Activated T-cell treated with anti-CD3 and anti-CD28 coated beads for 24 hours (primary cell): ENCODE results near the gene PMEPA1.

Source experiments
- DNase-seq: peaks from one replicate; pipeline ENCODE4 v3.0.0-alpha.2; 2020; ENCODE audit warnings: low read depth

Gene PMEPA1, protein sequence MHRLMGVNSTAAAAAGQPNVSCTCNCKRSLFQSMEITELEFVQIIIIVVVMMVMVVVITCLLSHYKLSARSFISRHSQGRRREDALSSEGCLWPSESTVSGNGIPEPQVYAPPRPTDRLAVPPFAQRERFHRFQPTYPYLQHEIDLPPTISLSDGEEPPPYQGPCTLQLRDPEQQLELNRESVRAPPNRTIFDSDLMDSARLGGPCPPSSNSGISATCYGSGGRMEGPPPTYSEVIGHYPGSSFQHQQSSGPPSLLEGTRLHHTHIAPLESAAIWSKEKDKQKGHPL

DNA sequence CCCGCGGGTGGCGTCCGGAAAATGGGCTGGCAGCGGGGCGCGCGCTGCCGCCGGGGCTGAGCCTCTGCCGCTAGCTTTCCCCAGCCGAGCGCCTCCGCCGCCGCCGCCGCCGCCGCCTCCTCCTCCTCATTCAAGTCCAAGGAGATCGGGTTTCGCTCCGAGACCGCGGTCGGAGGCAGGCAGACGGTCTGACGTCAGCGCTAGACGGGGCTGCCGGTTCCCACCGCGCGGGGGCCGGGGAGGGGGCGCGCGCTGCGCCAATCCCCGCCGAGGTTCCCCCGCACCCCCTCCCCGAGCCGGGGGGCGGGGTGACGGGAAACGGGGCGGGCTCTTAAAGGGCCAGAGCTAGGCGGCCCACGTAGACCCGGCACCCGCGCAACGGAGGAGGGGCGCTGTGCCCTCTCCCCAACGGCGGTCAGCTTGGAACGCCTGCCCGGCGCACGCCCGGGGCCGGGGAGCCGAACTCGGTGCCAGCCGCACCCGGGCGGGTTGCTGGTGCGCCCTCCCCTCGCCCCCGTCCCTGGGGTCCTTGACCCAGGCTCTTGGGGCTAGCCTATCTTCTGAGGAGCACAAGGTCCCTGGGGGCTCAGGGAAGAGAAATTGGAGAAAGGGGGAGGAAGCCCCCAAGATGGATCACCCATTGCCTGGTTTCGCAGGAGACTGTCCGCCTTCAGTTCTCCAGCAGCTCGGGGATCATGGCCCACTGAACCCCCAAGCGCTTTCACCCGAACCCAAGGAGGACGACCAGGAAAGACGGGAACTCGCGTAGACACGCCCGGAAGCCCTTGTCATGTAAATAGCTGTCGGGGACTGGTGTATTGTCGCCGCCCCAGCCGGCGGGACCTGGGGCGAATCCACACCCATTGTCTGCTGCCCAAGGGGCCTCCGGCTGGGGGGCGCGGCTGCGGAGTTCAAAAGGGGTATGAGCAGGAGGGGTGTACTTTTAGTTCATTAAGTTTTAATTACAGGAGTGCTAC is at the start of gene PMEPA1:
Gene PMEPA1, minus strand, starts transcription at position 193 of the 977 bp plus-strand sequence. CDS start 433 bp downstream, outside the sequence.
- peak; percentile 88 for DNase-seq

DNA sequence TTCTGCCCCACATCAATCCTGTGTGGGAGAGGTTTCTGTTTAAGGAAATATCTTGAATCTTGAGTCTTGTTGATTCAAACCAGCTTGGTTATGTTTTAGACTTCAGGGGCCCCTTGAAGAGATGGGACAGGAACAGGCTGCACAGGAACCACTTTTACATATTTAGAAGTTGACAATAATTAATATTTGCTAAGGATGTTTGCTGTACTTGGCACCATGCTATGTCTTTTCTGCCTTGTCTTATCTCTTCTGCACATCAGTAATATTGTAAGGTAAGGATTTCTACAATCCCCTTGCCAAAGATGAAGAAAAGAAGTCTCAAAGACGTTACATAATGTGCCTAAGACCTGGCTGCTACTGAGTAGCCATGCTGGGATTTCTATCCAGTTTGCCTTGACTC is 48.0 kb upstream of the PMEPA1 start:
- no peak for DNase-seq

DNA sequence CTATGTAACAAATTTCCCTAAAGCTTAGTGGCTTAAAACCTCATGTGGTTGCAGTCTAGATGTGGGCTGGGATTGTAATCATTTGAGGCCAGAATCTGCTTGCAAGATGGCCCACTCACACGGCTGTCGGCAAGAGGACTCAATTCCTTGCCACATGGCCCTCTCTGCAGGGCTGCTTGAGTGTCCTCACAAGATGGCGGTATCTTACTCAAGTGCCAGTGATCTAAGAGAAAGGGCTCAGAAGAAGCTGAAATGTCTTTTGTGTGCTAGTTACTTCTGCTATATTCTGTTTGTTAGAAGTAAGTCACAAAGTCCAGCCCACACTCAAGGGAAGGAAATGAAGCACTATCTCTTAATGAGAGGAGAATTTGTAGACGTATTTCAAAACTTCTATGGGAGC is 47.1 kb upstream of the PMEPA1 start:
- no peak for DNase-seq

DNA sequence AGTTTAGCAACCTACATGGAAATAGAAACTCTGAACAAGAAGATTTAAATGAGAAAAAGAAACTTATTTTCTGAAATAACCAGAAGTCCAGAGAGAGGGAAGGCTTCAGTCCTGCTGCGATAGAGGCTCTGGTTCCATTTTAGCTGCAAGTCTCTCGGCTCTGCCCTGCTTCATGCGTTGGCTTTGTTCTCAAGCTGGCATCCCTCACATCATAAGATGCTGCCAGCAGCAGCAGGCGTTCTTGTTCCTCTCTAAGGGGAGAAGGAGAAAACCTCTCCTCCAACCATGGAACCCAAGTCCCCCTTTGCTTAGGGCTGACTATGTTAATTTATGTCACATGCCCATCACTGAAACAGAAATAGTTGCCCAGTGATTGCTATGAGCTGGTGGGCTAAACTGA is 46.4 kb upstream of the PMEPA1 start:
- no peak for DNase-seq

DNA sequence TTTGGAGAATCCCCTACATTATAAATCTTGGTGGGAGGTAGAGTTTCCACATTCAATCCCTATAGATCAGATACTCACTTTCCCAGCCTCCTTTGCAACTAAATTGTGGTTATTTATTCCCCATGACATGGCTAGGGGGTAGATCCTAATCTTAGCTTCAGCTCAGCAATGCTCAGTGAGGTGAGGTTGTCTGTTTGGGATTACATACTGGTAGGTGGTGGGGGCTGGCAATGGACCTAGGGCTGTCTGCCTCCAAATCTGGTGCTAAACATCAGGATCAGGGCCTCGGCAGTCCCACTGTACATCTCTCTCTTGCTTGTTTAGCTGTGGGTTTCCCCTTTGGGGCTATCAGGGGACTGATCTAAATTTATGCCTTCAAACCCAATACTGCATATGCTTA is 45.8 kb upstream of the PMEPA1 start:
- no peak for DNase-seq

DNA sequence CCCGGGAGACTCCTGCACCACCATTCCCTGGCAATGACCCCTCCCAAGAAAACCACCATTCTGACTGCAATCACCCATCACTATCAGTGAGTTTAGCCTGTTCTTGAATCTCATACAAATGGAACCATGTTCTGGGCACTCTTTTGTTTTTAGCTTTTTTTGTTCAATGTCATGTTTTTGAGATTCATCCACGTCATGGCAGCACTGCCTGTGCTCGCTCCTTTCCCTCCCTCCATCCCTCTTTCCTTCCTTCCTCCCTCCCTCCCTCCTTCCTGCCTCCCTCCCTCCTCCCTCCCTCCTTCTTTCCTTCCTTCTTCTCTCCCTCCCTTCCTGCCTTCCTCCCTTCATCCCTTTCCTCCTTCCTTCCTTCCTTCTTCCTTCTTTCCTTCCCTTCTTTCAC is 44.4 kb upstream of the PMEPA1 start:
- DNase-seq = no peak

DNA sequence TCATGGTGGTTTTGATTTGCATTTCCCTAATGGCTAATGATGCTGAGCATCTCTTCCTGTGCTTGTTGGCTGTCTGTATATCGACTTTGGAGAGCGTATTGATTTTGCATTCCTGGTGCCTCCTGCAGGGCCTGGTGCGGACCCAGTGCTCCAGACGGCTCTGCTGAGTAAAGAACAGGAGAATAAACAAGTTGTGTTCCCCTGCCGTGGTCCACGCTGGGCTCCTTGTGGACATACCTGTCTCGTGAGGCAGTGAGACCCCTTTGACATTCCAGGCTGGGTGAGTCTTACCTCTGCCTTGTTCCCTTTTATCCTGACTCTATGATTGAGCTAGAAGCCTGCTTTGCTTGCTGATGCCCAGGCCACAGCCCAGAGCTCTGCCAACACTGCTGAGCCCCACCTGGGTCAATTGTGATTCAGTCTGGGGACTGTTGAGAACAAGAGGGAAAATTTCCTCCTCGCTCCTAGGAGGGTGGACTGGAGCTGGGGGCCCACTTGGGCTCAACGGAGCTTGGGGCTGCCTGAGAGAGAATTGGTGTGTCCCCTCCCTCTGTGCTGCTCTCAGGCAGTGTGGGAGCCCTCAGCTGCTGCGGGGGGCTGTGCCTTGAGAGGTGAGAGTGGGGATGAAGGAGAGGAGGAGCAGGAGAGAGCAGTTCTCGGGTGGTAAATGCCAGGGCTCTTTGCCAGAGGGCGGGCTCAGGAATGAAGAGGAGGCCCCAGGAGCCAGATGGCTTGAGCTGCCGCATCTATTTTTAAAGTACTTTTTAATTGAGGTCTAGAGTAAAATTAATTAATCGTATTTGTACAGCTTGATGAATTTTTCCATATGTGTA is 43.7 kb upstream of the PMEPA1 start:
- DNase-seq = no peak

DNA sequence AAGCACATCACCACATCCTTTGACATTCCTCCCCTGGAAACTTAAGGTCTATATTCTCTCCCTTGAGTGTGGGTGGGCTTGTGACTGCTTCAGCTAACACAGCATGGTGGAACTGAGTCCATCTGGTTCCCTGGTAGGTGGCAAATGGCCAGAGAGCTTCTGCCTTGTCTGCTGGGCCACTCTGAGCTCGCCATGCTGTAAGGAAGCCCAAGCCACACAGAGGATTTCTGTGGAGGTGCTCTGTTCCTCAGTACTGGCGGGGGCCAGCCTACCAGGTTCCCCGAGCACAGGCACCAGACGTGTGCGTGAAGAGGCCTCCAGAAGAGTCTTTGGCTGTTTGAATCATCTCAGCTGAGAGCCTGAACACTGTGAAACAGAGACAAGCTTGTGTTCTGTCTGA is 41.6 kb upstream of the PMEPA1 start:
- no peak for DNase-seq

DNA sequence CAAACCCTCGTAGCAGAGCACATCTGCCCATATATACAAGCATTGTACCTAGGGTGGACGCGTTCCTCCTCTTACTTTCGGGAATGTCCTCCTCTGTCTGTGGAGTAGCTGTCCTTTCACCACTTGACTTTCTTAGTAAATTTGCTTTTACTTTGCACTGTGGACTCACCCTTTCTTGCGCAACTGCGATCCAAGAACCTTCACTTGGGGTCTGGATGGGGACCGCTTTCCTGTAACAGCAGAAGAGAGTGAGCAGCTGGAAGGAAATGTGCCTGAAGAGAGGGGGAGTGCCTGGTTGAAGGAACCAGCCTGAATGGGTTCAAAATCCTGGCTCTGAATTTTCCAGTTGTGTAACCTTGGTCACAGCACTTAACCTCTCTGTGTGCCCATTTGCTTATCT is 40.1 kb upstream of the PMEPA1 start:
- no peak for DNase-seq

DNA sequence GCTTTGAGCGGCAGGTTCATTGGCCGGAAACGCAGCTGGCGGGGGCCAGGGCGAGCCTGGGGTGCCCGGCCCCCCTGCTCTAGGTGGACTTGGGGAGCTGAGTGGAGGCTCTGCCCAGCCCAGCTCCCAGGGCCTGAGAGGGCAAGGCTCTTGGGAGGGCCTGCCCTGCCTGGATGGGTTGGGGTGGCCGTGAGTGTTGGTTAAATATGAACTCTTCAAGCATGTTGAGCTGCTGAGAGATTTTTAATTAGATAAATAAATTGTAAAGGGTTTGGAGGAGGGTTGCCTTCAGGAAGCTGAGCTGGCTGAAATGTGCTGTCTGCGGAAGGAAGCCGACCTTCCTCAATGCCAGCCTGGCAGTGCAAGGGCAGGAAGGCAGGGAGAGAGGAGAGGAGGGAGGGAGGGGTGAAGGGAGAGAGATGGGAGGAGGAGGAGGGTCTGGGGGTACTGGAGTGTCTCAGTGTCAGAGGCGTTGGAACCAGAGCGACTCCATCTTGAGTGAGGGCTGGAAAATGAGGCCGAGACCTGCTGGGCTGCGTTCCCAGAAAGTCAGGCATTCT is 39.4 kb upstream of the PMEPA1 start:
- DNase-seq = no peak

DNA sequence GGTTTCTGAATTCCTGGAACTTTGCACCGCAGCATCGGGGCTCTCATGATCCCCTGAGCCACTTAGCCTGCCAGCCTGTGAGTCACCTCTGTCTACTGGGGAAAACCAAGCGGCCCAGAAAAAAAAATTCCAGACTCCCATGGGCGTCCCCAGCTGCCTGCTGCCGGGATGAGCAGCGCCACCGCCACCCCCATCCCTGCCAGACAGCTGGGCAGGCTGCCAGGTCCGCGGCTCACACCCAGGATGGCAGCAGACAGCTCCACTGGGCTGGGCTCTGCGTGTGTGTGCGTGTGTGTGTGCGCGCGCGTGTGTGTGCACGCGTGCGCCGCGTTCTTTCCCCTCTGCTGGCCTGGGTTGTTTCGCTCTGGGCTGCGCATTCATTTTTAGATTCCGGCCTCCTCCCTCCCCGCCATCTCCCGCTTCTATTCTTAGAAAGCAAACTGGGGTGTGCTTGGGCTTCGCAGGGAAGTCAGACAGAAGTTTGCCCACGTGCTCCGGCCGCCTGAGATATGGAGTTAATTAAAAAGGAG is 38.9 kb upstream of the PMEPA1 start:
- DNase-seq = peak; percentile 29

DNA sequence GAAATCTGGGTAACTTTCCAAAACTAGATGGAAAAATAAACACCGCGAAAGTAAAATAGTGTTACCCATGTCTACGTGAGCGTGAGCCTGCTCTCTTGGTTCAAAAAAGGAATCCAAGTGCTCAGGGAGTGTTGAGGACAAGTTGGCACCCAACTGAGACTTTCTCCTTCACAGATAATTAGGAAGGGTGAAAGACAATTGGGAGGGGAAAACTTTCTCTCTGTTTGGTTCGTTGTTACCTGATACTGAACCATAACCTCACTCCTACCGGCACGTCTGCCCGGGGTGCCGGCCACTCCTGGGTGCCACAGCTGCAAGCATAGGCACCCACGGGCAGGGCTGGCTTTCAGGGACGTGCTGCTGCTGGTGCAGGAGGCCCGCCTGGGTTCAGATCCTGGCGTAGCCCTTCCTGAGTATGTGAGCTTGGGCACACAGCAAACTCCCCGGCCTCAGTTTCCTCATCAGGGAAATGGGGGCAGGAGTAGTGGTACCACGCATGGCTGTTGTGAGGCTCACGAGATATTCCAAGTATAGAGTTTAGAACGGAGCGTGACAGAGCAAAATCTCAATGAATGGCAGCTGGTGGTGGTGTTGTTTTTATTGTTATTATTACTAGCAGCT is 38.2 kb upstream of the PMEPA1 start:
- DNase-seq = no peak

DNA sequence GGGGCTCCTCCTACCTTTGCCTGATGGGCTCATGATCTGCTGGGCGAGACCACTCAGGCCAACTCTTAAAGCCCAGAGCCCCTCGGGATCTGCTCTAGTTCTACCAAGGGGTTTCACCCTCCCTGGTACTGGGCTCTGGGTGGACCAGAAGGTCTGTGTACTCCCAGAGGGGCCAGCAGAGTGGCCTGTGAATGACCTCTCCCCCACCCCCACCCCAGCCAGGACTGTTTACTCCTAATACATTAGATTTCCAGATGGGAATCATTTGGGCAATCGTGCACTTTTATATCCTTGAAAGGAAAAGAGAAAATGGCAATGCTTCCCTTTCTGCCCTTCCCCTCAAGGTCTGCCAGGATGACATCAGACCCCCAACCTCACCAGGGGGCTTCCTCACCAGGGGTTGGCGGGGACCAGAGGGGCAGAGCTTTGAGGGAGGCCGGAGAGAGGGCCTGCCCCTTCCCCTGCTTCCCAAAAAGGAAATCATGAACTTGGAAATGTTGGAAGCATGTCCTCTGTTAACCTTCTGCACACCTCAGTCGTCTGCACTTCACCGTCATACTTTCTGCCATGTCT is 37.1 kb upstream of the PMEPA1 start:
- DNase-seq = no peak

DNA sequence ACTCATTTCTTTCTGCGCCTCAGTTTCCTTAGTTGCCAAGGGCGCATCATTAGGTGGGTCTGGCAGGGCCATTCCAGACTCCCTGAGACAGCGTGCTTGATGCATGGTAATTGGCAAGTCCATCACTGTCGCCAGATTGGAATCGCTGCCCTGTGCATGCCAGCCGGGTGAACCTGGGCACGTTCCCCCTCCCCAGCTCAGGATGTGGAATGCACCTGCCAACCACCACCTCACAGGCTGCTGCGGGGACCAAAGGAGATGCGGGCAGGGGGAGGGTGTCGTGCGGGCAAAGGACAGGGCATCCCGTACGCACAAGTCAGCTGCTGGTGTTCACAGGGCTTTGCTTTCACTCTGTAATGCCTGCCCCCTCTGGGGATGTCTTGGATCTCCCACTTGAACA is 36.4 kb upstream of the PMEPA1 start:
- DNase-seq = no peak

DNA sequence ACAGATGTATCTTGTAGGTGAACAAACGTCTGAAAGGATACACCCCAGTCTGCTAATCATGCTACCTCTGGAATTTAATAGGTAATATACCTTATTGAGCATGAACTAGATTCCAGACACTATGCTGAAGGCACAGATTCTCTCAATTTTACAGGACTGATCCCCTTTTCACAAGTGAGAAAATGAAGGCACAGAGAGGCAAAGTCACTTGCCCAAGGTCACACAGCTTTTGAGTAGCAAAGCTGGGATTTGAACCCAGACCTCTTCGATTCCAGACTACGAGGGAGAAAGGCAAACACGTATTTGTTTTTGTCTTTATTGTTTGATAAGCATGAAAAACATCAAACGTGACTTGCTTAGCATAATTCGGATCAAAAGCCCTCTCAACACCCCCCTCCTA is 34.4 kb upstream of the PMEPA1 start:
- DNase-seq = no peak

DNA sequence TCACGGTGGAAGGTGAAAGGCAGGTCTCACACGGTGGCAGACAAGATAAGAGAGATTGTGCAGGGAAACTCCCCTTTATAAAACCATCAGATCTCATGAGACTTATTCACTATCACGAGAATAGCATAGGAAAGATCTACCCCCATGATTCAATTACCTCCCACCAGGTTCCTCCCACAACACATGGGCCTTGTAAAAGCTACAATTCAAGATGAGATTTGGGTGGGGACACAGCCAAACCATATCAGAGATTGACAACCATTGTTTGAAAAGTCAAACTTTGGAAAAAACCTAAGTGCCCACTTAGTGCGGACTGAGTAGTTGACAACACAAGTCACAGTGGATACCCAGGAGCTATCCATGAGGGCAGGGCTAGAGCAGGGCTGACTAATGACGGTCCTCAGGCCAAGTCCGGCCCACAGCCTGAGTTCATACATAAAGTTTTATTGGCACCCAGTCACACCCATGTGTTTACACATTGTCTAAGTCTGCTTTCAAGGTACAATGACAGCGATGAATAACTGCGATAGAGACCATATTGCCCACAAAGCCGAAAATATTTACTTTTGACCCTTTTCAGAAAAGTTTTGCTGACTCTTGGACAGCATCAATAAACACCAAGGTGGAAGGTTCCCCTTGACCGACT is 33.8 kb upstream of the PMEPA1 start:
- DNase-seq = no peak

DNA sequence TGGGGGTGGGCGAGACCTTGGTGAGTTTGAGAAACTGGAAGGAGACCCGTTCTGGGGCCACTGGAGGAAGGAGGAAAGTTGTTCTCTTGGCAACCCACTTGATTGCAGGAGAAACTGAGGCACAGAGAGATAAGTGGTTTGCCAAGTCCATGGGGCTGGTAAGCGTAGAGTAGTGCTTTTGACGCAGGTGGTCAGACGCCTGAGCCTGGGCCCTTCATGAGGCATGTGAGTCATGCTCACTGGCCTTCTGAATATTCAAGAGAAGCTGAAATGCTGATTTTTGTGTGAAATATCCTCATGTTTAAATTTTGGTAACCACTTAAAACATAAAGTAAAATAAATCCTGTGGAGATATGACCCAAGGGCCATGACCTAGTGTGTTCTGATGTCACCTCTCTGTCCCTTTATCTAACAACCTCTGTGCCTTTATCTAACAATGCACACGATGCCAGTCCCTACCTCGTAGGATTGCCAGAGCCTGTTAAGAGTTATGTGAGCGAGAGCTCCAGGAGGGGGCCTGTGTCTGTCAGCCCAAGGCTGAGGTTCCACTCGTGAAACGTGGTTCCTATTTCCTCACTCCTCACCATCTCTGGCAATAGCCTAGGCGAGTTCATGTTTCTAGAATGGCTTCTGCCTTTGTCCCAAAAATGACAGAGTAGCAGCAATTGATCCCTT is 32.8 kb upstream of the PMEPA1 start:
- DNase-seq = no peak

DNA sequence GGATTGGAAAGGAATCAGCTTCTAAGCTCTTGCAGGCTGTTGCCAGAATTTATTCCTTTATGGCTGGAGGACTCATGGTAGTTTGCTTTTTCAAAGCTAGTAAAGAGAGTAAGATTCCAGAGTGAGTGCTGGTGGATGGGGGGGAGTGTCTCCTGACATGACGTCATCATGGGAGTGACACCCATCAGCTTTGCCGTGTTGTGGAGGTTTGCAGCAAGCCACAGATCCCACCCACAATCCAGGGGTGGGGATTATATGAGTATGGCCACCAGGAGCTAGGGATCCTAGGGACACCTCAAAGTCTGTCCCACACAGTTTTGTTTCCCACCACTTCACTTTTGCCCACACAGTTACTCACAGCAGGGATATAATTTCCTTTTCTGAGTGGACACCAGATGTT is 28.7 kb upstream of the PMEPA1 start:
- DNase-seq = no peak

DNA sequence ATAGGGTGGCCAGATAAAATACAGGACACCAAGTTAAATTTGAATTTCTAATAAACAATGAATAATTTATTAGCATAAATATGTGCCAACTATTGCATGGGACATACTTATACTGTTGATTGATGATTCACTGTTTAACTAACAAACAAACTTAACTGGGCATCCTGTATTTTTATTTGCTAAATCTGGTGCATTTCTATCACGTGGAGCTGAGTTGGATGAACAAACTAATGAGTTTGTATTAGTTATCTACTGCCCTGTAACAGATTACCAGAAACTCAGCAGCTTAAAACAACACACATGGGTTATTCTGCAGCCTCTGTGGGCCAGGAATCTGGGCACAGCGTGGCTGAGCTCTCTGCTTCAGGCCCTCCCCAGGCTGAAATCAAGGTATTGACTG is 28.2 kb upstream of the PMEPA1 start:
- DNase-seq = no peak

DNA sequence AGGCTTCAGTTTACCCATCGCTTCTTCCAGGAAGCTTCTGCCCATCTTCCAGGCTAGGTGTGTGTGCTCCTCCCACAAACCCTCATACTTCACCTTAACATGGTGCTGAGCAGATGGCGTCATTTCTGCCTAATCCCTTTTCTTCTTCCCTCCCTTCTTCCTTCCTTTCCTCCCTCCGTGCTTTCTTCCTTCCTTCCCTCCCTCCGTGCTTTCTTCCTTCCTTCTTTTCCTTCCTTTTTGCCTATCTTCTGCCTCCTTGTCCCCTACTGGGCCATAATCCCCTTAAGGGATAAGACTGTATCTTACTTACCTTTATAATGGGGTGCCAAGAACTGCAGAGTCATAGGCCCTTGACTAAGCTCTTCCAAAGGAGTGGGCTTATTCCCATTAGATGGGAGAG is 27.5 kb upstream of the PMEPA1 start:
- DNase-seq = no peak
